H9 (cell line): ENCODE results near the gene YRDC. TPM values are rescaled to one million over a fixed set of nuclear protein-coding genes. Genes with fewer than 3 reads are reported as not detected.
"Not testable (repeated sequence)": the region's sequence is repeated elsewhere in the genome, so short reads cannot be mapped to it uniquely, and the experiment has no call there.

Source experiments
- DNase-seq: peaks from one replicate; pipeline ENCODE4 v3.0.0-alpha.2; 2017
- H2AFZ ChIP-seq: one replicate; pipeline ENCODE4 v1.6.1; 2013; ENCODE audit warnings: mild to moderate bottlenecking, low read length, control low read depth, moderate library complexity
- H2AK5ac ChIP-seq: 2 replicates; pipeline ENCODE4 v1.6.1; 2013; ENCODE audit warnings: low read length, control low read depth, mixed read lengths; ENCODE audit not compliant: insufficient read length
- H2BK120ac ChIP-seq: one replicate; pipeline ENCODE4 v1.6.1; 2013; ENCODE audit warnings: low read depth, mild to moderate bottlenecking, low read length, control low read depth, inconsistent platforms; ENCODE audit not compliant: poor library complexity, severe bottlenecking
- H2BK12ac ChIP-seq: 2 replicates; pipeline ENCODE4 v1.6.1; 2013; ENCODE audit warnings: low read length, control low read depth, mixed read lengths, low read depth; ENCODE audit not compliant: insufficient read length
- H2BK15ac ChIP-seq: 2 replicates; pipeline ENCODE4 v1.6.1; 2013; ENCODE audit warnings: low read depth, low read length, control low read depth
- H2BK20ac ChIP-seq: one replicate; pipeline ENCODE4 v1.6.1; 2013; ENCODE audit warnings: low read depth, mild to moderate bottlenecking, low read length, control low read depth, inconsistent platforms; ENCODE audit not compliant: poor library complexity, severe bottlenecking
- H2BK5ac ChIP-seq: 2 replicates; pipeline ENCODE4 v1.6.1; 2013; ENCODE audit warnings: low read length, control low read depth, mixed read lengths; ENCODE audit not compliant: insufficient read length
- H3K14ac ChIP-seq: 2 replicates; pipeline ENCODE4 v1.6.1; 2013; ENCODE audit warnings: low read length, control low read depth; ENCODE audit not compliant: insufficient read depth
- H3K18ac ChIP-seq: 2 replicates; pipeline ENCODE4 v1.6.1; 2013; ENCODE audit warnings: low read depth, mild to moderate bottlenecking, mixed read lengths, low read length, control low read depth; ENCODE audit not compliant: insufficient read length
- H3K23ac ChIP-seq: 2 replicates; pipeline ENCODE4 v1.6.1; 2013; ENCODE audit warnings: low read length, control low read depth, mixed read lengths, low read depth; ENCODE audit not compliant: insufficient read length
- H3K23me2 ChIP-seq: 2 replicates; pipeline ENCODE4 v1.6.1; 2013; ENCODE audit warnings: low read depth, mild to moderate bottlenecking, mixed read lengths, low read length, control low read depth; ENCODE audit not compliant: insufficient read length, poor library complexity, severe bottlenecking
- H3K27ac ChIP-seq: 2 replicates; pipeline ENCODE4 v1.5.1; 2013; ENCODE audit warnings: low read length, control low read depth, mixed read lengths, low read depth; ENCODE audit not compliant: insufficient read length
- H3K27me3 ChIP-seq: 2 replicates; pipeline ENCODE4 v1.6.1; 2013; ENCODE audit warnings: low read length, control low read depth, inconsistent platforms; ENCODE audit not compliant: insufficient read depth
- H3K4ac ChIP-seq: 2 replicates; pipeline ENCODE4 v1.6.1; 2013; ENCODE audit warnings: low read depth, mild to moderate bottlenecking, control low read depth, inconsistent platforms, low read length, moderate library complexity
- H3K4me1 ChIP-seq: 2 replicates; pipeline ENCODE4 v1.6.1; 2013; ENCODE audit warnings: low read length, control low read depth, inconsistent platforms; ENCODE audit not compliant: insufficient read depth
- H3K4me2 ChIP-seq: 2 replicates; pipeline ENCODE4 v1.6.1; 2013; ENCODE audit warnings: low read length, control low read depth, mixed read lengths; ENCODE audit not compliant: insufficient read length, insufficient read depth
- H3K56ac ChIP-seq: 2 replicates; pipeline ENCODE4 v1.6.1; 2013; ENCODE audit warnings: low read depth, mild to moderate bottlenecking, mixed read lengths, low read length, control low read depth; ENCODE audit not compliant: insufficient read length
- H3K79me1 ChIP-seq: 2 replicates; pipeline ENCODE4 v1.6.1; 2013; ENCODE audit warnings: low read depth, mild to moderate bottlenecking, moderate library complexity, low read length, control low read depth, inconsistent platforms; ENCODE audit not compliant: insufficient read depth, poor library complexity, severe bottlenecking
- H3K79me2 ChIP-seq: 2 replicates; pipeline ENCODE4 v1.6.1; 2013; ENCODE audit warnings: low read length, control low read depth, inconsistent platforms; ENCODE audit not compliant: insufficient read depth
- H3K9ac ChIP-seq: 2 replicates; pipeline ENCODE4 v1.6.1; 2013; ENCODE audit warnings: low read length, control low read depth, mixed read lengths; ENCODE audit not compliant: insufficient read length; ENCODE audit errors: extremely low read depth
- H3K9me3 ChIP-seq: one replicate; pipeline ENCODE4 v1.6.1; 2013; ENCODE audit warnings: low read depth, low read length, inconsistent platforms; ENCODE audit not compliant: control insufficient read depth
- H3T11ph ChIP-seq: one replicate; pipeline ENCODE4 v1.6.1; 2013; ENCODE audit warnings: mild to moderate bottlenecking, low read length, control low read depth, inconsistent platforms
- H4K20me1 ChIP-seq: one replicate; pipeline ENCODE4 v1.6.1; 2013; ENCODE audit not compliant: control insufficient read depth, insufficient read length, insufficient read depth
- H4K5ac ChIP-seq: 2 replicates; pipeline ENCODE4 v1.6.1; 2013; ENCODE audit warnings: low read depth, mild to moderate bottlenecking, mixed read lengths, low read length, control low read depth; ENCODE audit not compliant: insufficient read length
- H4K8ac ChIP-seq: replicated peaks from 2 replicates; pipeline ENCODE4 v1.6.1; 2013; ENCODE audit warnings: low read length, control low read depth, mixed read lengths, low read depth; ENCODE audit not compliant: insufficient read length
- H4K91ac ChIP-seq: 2 replicates; pipeline ENCODE4 v1.6.1; 2013; ENCODE audit warnings: low read depth, mild to moderate bottlenecking, moderate library complexity, mixed read lengths, low read length, control low read depth; ENCODE audit not compliant: insufficient read length
- H3K27ac Mint-ChIP-seq, 3 experiments: 2 replicates in 2 of 3; 3 replicates in 1 of 3; pipeline ENCODE4 v1.8.0; 2020 to 2021; ENCODE audit warnings: mixed read lengths in 3 of 3, mild to moderate bottlenecking in 1 of 3, moderate library complexity in 1 of 3
- H3K27me3 Mint-ChIP-seq: 2 replicates; pipeline ENCODE4 v1.8.0; 2021; ENCODE audit warnings: low read depth, mild to moderate bottlenecking, moderate library complexity, mixed read lengths
- H3K36me3 Mint-ChIP-seq, 3 experiments: 2 replicates in 2 of 3; 3 replicates in 1 of 3; pipeline ENCODE4 v1.8.0; 2020 to 2021; ENCODE audit warnings: low read depth in 3 of 3, mixed read lengths in 3 of 3; ENCODE audit not compliant: insufficient read depth in 1 of 3
- H3K4me1 Mint-ChIP-seq, 2 experiments: 2 replicates each; pipeline ENCODE4 v1.8.0; 2020; ENCODE audit warnings: mixed read lengths in 2 of 2
- H3K4me3 Mint-ChIP-seq, 2 experiments: 2 replicates in 1 of 2; 3 replicates in 1 of 2; pipeline ENCODE4 v1.8.0; 2020 to 2021; ENCODE audit warnings: mild to moderate bottlenecking in 2 of 2, mixed read lengths in 2 of 2, moderate library complexity in 1 of 2
- H3K9me3 Mint-ChIP-seq, 2 experiments: 2 replicates in 1 of 2; 3 replicates in 1 of 2; pipeline ENCODE4 v1.8.0; 2020; ENCODE audit warnings: mild to moderate bottlenecking in 2 of 2, mixed read lengths in 2 of 2, moderate library complexity in 1 of 2
- CTCF ChIP-seq: fragments of 200-600 bp; sonication (generic); conservative IDR thresholded peaks from 3 replicates; pipeline ENCODE4 v1.8.0; 2021; ENCODE audit warnings: antibody characterized with exemption, mild to moderate bottlenecking
- WGBS: extraction: QIAGEN DNeasy Blood & Tissue Kit; methylation state at CpG from one replicate; pipeline ENCODE4 v1.1.7; 2013; ENCODE audit warnings: missing lambda C conversion rate, low lambda C conversion rate, mixed read lengths; ENCODE audit not compliant: insufficient read length; ENCODE audit errors: extremely low coverage; 5-methylcytosine and 5-hydroxymethylcytosine counted together
- total RNA-seq: library from RNA; stranded (reverse); gene quantifications from 2 replicates; pipeline ENCODE4 v1.2.1, GENCODE V29; 2021

Gene YRDC
- total RNA-seq, 1 experiment from 2014 or later, result 28.0 TPM

- H4K91ac ChIP-seq, result no peak overlapping the region
- no CpG with 5 or more reads among the region's 4 CpGs for WGBS
- no peak overlapping the region for H2AK5ac ChIP-seq
- no peak overlapping the region for H3K14ac ChIP-seq
- no peak overlapping the region for H2BK120ac ChIP-seq
- H4K8ac ChIP-seq, result no peak overlapping the region
- peaks cover 10 to 11% of the 10 kb centered on the region in 2 experiments for H3K9me3 Mint-ChIP-seq
- no peaks in the 10 kb centered on the region for H3K79me1 ChIP-seq
- TF ChIP-seq CTCF, result no peak
- H3K27me3 ChIP-seq, result peaks cover 2% of the 10 kb centered on the region
- no peak overlapping the region for H3K56ac ChIP-seq
- no peak overlapping the region for H4K5ac ChIP-seq
- no peaks in the 10 kb centered on the region for H3K9me3 ChIP-seq
- no peak overlapping the region for H3K23ac ChIP-seq
- no peak overlapping the region for H3K4me2 ChIP-seq
- no peaks in the 10 kb centered on the region for H3K36me3 Mint-ChIP-seq
- no peaks in the 10 kb centered on the region for H4K20me1 ChIP-seq
- no peak for DNase-seq
- no peak overlapping the region for H2BK5ac ChIP-seq
- no peaks in the 10 kb centered on the region for H3K4me1 ChIP-seq
- H3K4me1 Mint-ChIP-seq, result no peaks in the 10 kb centered on the region
- H3K79me2 ChIP-seq, result no peaks in the 10 kb centered on the region
- no peak overlapping the region for H3K18ac ChIP-seq
- no peak overlapping the region for H2BK15ac ChIP-seq
- H3K27ac ChIP-seq, result no peak overlapping the region
- no peaks in the 10 kb centered on the region for H3K23me2 ChIP-seq
- H2BK12ac ChIP-seq, result no peak overlapping the region
- no peak overlapping the region for H3T11ph ChIP-seq
- H2AFZ ChIP-seq, result no peak overlapping the region
- H3K4ac ChIP-seq, result no peak overlapping the region
- no peak overlapping the region for H3K9ac ChIP-seq
- no peak overlapping the region for H3K4me3 Mint-ChIP-seq
- H3K27me3 Mint-ChIP-seq, result peaks cover 42% of the 10 kb centered on the region
- no peak overlapping the region for H2BK20ac ChIP-seq
- H3K27ac Mint-ChIP-seq, result no peak overlapping the region
Measured at GRCh38 chr1:37776946-37777516, 31.0 kb downstream of the YRDC start.

- not testable (repeated sequence) for H3K79me2 ChIP-seq, H2BK12ac ChIP-seq, H3K18ac ChIP-seq, H3K4me1 ChIP-seq, H3T11ph ChIP-seq, H3K36me3 Mint-ChIP-seq, H2AK5ac ChIP-seq, H3K23ac ChIP-seq, H2AFZ ChIP-seq, H2BK5ac ChIP-seq, H4K20me1 ChIP-seq, H4K5ac ChIP-seq, H3K27ac Mint-ChIP-seq, DNase-seq, H3K23me2 ChIP-seq, H3K4me1 Mint-ChIP-seq, H3K4me2 ChIP-seq, H3K14ac ChIP-seq, H3K56ac ChIP-seq, H3K27me3 ChIP-seq, H2BK120ac ChIP-seq, H3K9ac ChIP-seq, H3K4ac ChIP-seq, H3K79me1 ChIP-seq, H3K4me3 Mint-ChIP-seq, H3K9me3 ChIP-seq, H4K8ac ChIP-seq, H3K27ac ChIP-seq, H2BK20ac ChIP-seq, H2BK15ac ChIP-seq, H4K91ac ChIP-seq
- Mint-ChIP-seq H3K9me3 (peaks cover 8 to 11% of the 10 kb centered on the region in 2 experiments; a peak in 4 of 5 replicates), H3K27me3 (peaks cover 19% of the 10 kb centered on the region)
Measured at GRCh38 chr1:37771440-37771839, 36.6 kb downstream of the YRDC start.
